OCI-LY1 (cell line): ENCODE results near the gene NHSL2.

ENCODE experiments used
- H2AFZ ChIP-seq: fragments of 200-600 bp; sonication (generic), shearing (Covaris generic); 2 replicates; pipeline ENCODE4 v1.6.0; 2014; ENCODE audit warnings: antibody characterized with exemption, mild to moderate bottlenecking, low read length
- H3F3A ChIP-seq: fragments of 200-600 bp; sonication (generic), shearing (Covaris generic); 2 replicates; pipeline ENCODE4 v1.6.0; 2014; ENCODE audit warnings: mild to moderate bottlenecking, antibody characterized with exemption, low read length, moderate library complexity; ENCODE audit not compliant: insufficient read depth
- H3K27ac ChIP-seq: fragments of 200-600 bp; sonication (generic); 2 replicates; pipeline ENCODE4 v1.5.1; 2014; ENCODE audit warnings: low read length, mixed run types, mild to moderate bottlenecking, low read depth; ENCODE audit not compliant: poor library complexity, severe bottlenecking
- H3K27me3 ChIP-seq: fragments of 200-600 bp; sonication (generic); 2 replicates; pipeline ENCODE4 v1.6.0; 2014; ENCODE audit warnings: antibody characterized with exemption, mild to moderate bottlenecking, low read length, moderate library complexity; ENCODE audit not compliant: insufficient read depth
- H3K36me3 ChIP-seq: fragments of 200-600 bp; sonication (generic); 2 replicates; pipeline ENCODE4 v1.6.1; 2014; ENCODE audit warnings: mild to moderate bottlenecking, antibody characterized with exemption, low read length, moderate library complexity, mixed read lengths; ENCODE audit not compliant: insufficient read depth
- H3K4me1 ChIP-seq: fragments of 200-600 bp; sonication (generic); 2 replicates; pipeline ENCODE4 v1.5.1; 2014; ENCODE audit warnings: mild to moderate bottlenecking, low read length, moderate library complexity; ENCODE audit not compliant: insufficient read depth, severe bottlenecking
- H3K4me2 ChIP-seq: fragments of 200-600 bp; sonication (generic), shearing (Covaris generic); 2 replicates; pipeline ENCODE4 v1.6.1; 2014; ENCODE audit warnings: low read length
- H3K4me3 ChIP-seq: fragments of 200-600 bp; sonication (generic); 2 replicates; pipeline ENCODE4 v1.5.1; 2014; ENCODE audit warnings: low read length, low read depth, mild to moderate bottlenecking, mixed read lengths; ENCODE audit not compliant: poor library complexity, severe bottlenecking
- H3K79me2 ChIP-seq: fragments of 200-600 bp; shearing (Covaris generic); 2 replicates; pipeline ENCODE4 v1.6.1; 2016; ENCODE audit warnings: mixed run types, low read length, mixed read lengths; ENCODE audit not compliant: insufficient read depth
- H3K9ac ChIP-seq: fragments of 200-600 bp; sonication (generic), shearing (Covaris generic); 2 replicates; pipeline ENCODE4 v1.6.1; 2014; ENCODE audit warnings: mild to moderate bottlenecking, low read length, mixed read lengths
- H3K9me2 ChIP-seq: fragments of 200-600 bp; sonication (generic), shearing (Covaris generic); 2 replicates; pipeline ENCODE4 v1.6.1; 2014; ENCODE audit warnings: low read depth, mild to moderate bottlenecking, low read length, mixed read lengths
- H3K9me3 ChIP-seq: fragments of 200-600 bp; shearing (Covaris generic); 2 replicates; pipeline ENCODE4 v1.6.1; 2014; ENCODE audit warnings: low read length, mixed read lengths
- H4K20me1 ChIP-seq: fragments of 200-600 bp; sonication (generic), shearing (Covaris generic); 2 replicates; pipeline ENCODE4 v1.6.0; 2016; ENCODE audit warnings: mild to moderate bottlenecking, low read length; ENCODE audit not compliant: insufficient read depth
- CTCF ChIP-seq: fragments of 200-600 bp; sonication (generic), shearing (Covaris generic); IDR thresholded peaks from 2 replicates; pipeline ENCODE4 v1.5.1; 2017; ENCODE audit warnings: mild to moderate bottlenecking, antibody characterized with exemption, low read length, moderate library complexity, mixed read lengths
- EZH2 ChIP-seq: fragments of 200-600 bp; sonication (generic), shearing (Covaris generic); IDR thresholded peaks from 2 replicates; pipeline ENCODE4 v1.8.0; 2017; ENCODE audit warnings: borderline replicate concordance, mixed run types, mild to moderate bottlenecking, antibody characterized with exemption, low read length, moderate library complexity, mixed read lengths

The NHSL2 gene

GRCh38 chrX:72053508-72053907 is 142.9 kb downstream of the NHSL2 start:
- H4K20me1 ChIP-seq, result no peaks in the 10 kb centered on the region
- no peaks in the 10 kb centered on the region for H3K36me3 ChIP-seq
- H3K9me3 ChIP-seq, result no peaks in the 10 kb centered on the region
- no peak for TF ChIP-seq EZH2
- no peak for TF ChIP-seq CTCF
- H3K4me1 ChIP-seq, result no peaks in the 10 kb centered on the region
- no peaks in the 10 kb centered on the region for H3K79me2 ChIP-seq
- H3K27me3 ChIP-seq, result no peaks in the 10 kb centered on the region
- no peak overlapping the region for H3K4me2 ChIP-seq
- no peak overlapping the region for H3K9ac ChIP-seq
- no peaks in the 10 kb centered on the region for H3K9me2 ChIP-seq
- H2AFZ ChIP-seq, result no peak overlapping the region
- no peak overlapping the region for H3K4me3 ChIP-seq
- H3F3A ChIP-seq, result no peaks in the 10 kb centered on the region
- no peak overlapping the region for H3K27ac ChIP-seq

GRCh38 chrX:72054779-72055489 is 144.3 kb downstream of the NHSL2 start:
- H3K79me2 ChIP-seq, result no peaks in the 10 kb centered on the region
- no peaks in the 10 kb centered on the region for H3K27me3 ChIP-seq
- H3K4me2 ChIP-seq, result no peak overlapping the region
- no peak overlapping the region for H2AFZ ChIP-seq
- H3K4me3 ChIP-seq, result no peak overlapping the region
- TF ChIP-seq CTCF (no peak), EZH2 (no peak)
- no peak overlapping the region for H3K27ac ChIP-seq
- H3K9me3 ChIP-seq, result no peaks in the 10 kb centered on the region
- H3K9ac ChIP-seq, result no peak overlapping the region
- no peaks in the 10 kb centered on the region for H3K4me1 ChIP-seq
- H3F3A ChIP-seq, result no peaks in the 10 kb centered on the region
- no peaks in the 10 kb centered on the region for H3K9me2 ChIP-seq
- H3K36me3 ChIP-seq, result no peaks in the 10 kb centered on the region
- H4K20me1 ChIP-seq, result no peaks in the 10 kb centered on the region

GRCh38 chrX:72057331-72057730 is 146.7 kb downstream of the NHSL2 start:
- Histone ChIP-seq H3K9me2 (no peaks in the 10 kb centered on the region), H3K9ac (no peak overlapping the region), H3K4me2 (no peak overlapping the region), H3K9me3 (no peaks in the 10 kb centered on the region), H3K27ac (no peak overlapping the region), H2AFZ (no peak overlapping the region), H4K20me1 (no peaks in the 10 kb centered on the region), H3K4me1 (no peaks in the 10 kb centered on the region), H3K36me3 (no peaks in the 10 kb centered on the region), H3K27me3 (no peaks in the 10 kb centered on the region), H3K4me3 (no peak overlapping the region), H3F3A (no peaks in the 10 kb centered on the region), H3K79me2 (no peaks in the 10 kb centered on the region)
- no peak for TF ChIP-seq EZH2
- no peak for TF ChIP-seq CTCF
